SK-N-SH (cell line): ENCODE measurements around the gene STX11.

Source experiments
- EP300 ChIP-seq, 2 experiments: IDR thresholded peaks; 2 replicates each; pipeline versions ENCODE4 v1.4.0 to v1.6.1; 2012; ENCODE audit warnings: borderline replicate concordance in 1 of 2, low read depth in 1 of 2, low read length in 1 of 2
- GABPA ChIP-seq: IDR thresholded peaks from 2 replicates; pipeline ENCODE4 v1.4.0; 2012; ENCODE audit warnings: low read depth, mild to moderate bottlenecking
- JUND ChIP-seq: IDR thresholded peaks from 2 replicates; pipeline ENCODE4 v1.4.0; 2012
- POLR2AphosphoS5 ChIP-seq: IDR thresholded peaks from 2 replicates; pipeline ENCODE4 v1.6.1; 2012; ENCODE audit warnings: low read depth, low read length
- RAD21 ChIP-seq: IDR thresholded peaks from 2 replicates; pipeline ENCODE4 v1.6.1; 2012; ENCODE audit warnings: mild to moderate bottlenecking, low read length
- RXRA ChIP-seq: IDR thresholded peaks from 2 replicates; pipeline ENCODE4 v1.4.0; 2012; ENCODE audit warnings: low read depth, mild to moderate bottlenecking, borderline replicate concordance
- SIN3A ChIP-seq: IDR thresholded peaks from 2 replicates; pipeline ENCODE4 v1.6.1; 2012; ENCODE audit warnings: low read depth, mild to moderate bottlenecking, low read length, moderate library complexity, borderline replicate concordance
- TAF1 ChIP-seq: IDR thresholded peaks from 2 replicates; pipeline ENCODE4 v1.6.1; 2012; ENCODE audit warnings: low read depth, mild to moderate bottlenecking, low read length, moderate library complexity, borderline replicate concordance
- TCF12 ChIP-seq: IDR thresholded peaks from 2 replicates; pipeline ENCODE4 v1.4.0; 2012
- YY1 ChIP-seq: IDR thresholded peaks from 2 replicates; pipeline ENCODE4 v1.4.0; 2012; ENCODE audit warnings: low read depth, mild to moderate bottlenecking
- TF ChIP-seq, protein P1 (sequence below): IDR thresholded peaks from 2 replicates; pipeline ENCODE4 v1.4.0; 2012; ENCODE audit warnings: low read depth
- TF ChIP-seq, protein P2 (sequence below): fragments of 200-600 bp; sonication (generic); IDR thresholded peaks from 2 replicates; pipeline ENCODE4 v1.6.1; 2017; ENCODE audit warnings: antibody characterized with exemption, mild to moderate bottlenecking, moderate library complexity
- TF ChIP-seq, protein P3 (sequence below): IDR thresholded peaks from 2 replicates; pipeline ENCODE4 v1.6.1; 2012; ENCODE audit warnings: mild to moderate bottlenecking, low read depth, low read length, moderate library complexity
- TF ChIP-seq, protein P4 (sequence below): fragments of 150-350 bp; IDR thresholded peaks from 2 replicates; pipeline ENCODE4 v1.6.1; 2017; ENCODE audit warnings: antibody characterized with exemption, low read length, low read depth, borderline replicate concordance

DNA sequence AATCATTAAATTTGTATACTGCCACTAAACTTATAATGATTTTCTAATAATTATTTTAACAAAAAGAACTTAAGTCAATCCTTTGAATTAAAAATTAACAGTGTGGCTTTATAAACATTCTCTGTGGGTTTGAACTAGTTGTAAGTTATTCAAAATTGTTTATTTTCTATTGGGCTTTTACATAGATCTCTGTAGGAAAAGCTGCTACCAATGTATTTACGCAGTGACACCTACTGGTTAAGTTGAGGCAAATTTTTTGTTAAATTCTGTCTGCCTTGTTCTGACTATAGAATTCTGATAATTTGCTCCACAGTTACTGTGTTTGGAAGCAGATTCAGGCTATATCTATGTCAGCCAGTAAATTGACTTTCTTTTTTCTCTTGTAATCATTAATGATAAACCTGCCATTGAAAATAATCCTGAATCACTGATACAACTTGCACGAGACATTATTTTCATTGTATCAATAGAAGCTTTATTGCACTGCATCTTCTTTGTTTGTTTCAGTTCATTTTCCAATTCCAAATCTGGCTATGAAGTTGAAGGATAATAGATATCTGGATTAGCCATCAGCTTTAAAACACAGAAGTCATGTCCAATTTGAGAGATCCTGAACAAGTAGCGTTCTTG is 68.9 kb downstream of the STX11 start:
- TF ChIP-seq, protein P1, sequence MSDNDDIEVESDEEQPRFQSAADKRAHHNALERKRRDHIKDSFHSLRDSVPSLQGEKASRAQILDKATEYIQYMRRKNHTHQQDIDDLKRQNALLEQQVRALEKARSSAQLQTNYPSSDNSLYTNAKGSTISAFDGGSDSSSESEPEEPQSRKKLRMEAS = no peak
- TF ChIP-seq, protein P2, sequence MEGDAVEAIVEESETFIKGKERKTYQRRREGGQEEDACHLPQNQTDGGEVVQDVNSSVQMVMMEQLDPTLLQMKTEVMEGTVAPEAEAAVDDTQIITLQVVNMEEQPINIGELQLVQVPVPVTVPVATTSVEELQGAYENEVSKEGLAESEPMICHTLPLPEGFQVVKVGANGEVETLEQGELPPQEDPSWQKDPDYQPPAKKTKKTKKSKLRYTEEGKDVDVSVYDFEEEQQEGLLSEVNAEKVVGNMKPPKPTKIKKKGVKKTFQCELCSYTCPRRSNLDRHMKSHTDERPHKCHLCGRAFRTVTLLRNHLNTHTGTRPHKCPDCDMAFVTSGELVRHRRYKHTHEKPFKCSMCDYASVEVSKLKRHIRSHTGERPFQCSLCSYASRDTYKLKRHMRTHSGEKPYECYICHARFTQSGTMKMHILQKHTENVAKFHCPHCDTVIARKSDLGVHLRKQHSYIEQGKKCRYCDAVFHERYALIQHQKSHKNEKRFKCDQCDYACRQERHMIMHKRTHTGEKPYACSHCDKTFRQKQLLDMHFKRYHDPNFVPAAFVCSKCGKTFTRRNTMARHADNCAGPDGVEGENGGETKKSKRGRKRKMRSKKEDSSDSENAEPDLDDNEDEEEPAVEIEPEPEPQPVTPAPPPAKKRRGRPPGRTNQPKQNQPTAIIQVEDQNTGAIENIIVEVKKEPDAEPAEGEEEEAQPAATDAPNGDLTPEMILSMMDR = peak; percentile 72
- no peak for TF ChIP-seq EP300 (IDR thresholded peaks at IDR 0.05; ENCODE audit: borderline replicate concordance in 1 of 2, low read depth in 1 of 2, low read length in 1 of 2)
- no peak for TF ChIP-seq SIN3A
- no peak for TF ChIP-seq JUND
- TF ChIP-seq GABPA = no peak
- TF ChIP-seq RXRA = no peak
- TF ChIP-seq TCF12 = no peak
- TF ChIP-seq, protein P3, sequence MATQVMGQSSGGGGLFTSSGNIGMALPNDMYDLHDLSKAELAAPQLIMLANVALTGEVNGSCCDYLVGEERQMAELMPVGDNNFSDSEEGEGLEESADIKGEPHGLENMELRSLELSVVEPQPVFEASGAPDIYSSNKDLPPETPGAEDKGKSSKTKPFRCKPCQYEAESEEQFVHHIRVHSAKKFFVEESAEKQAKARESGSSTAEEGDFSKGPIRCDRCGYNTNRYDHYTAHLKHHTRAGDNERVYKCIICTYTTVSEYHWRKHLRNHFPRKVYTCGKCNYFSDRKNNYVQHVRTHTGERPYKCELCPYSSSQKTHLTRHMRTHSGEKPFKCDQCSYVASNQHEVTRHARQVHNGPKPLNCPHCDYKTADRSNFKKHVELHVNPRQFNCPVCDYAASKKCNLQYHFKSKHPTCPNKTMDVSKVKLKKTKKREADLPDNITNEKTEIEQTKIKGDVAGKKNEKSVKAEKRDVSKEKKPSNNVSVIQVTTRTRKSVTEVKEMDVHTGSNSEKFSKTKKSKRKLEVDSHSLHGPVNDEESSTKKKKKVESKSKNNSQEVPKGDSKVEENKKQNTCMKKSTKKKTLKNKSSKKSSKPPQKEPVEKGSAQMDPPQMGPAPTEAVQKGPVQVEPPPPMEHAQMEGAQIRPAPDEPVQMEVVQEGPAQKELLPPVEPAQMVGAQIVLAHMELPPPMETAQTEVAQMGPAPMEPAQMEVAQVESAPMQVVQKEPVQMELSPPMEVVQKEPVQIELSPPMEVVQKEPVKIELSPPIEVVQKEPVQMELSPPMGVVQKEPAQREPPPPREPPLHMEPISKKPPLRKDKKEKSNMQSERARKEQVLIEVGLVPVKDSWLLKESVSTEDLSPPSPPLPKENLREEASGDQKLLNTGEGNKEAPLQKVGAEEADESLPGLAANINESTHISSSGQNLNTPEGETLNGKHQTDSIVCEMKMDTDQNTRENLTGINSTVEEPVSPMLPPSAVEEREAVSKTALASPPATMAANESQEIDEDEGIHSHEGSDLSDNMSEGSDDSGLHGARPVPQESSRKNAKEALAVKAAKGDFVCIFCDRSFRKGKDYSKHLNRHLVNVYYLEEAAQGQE = no peak
- TF ChIP-seq YY1 = no peak
- TF ChIP-seq TAF1 = no peak
- TF ChIP-seq POLR2AphosphoS5 = no peak
- TF ChIP-seq RAD21 = peak; percentile 67
- TF ChIP-seq, protein P4, sequence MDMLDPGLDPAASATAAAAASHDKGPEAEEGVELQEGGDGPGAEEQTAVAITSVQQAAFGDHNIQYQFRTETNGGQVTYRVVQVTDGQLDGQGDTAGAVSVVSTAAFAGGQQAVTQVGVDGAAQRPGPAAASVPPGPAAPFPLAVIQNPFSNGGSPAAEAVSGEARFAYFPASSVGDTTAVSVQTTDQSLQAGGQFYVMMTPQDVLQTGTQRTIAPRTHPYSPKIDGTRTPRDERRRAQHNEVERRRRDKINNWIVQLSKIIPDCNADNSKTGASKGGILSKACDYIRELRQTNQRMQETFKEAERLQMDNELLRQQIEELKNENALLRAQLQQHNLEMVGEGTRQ = no peak
